Measurements from ENCODE around the gene SMIM45.

Gene SMIM45

GRCh38 chr22:42001121-42001520, 49.2 kb downstream of the SMIM45 start:
- H3K36me3 ChIP-seq (ENCODE audit: control insufficient read depth in 5 of 5, insufficient read depth in 5 of 5, low read length in 5 of 5): peaks cover 0 to 9% (median 0%) of the 10 kb centered on the region in 5 donors
- peaks cover 0 to 20% (median 13%) of the 10 kb centered on the region in 5 donors for H3K4me1 ChIP-seq (ENCODE audit: control insufficient read depth in 5 of 5, insufficient read depth in 5 of 5, low read length in 5 of 5)
- H3K27me3 ChIP-seq (ENCODE audit: control insufficient read depth in 5 of 5, insufficient read depth in 4 of 5, low read length in 5 of 5): no peaks in the 10 kb centered on the region
- H3K4me3 ChIP-seq (ENCODE audit: low read depth in 1 of 5, low read length in 5 of 5): no peak overlapping the region
- H3K27ac ChIP-seq (ENCODE audit: low read depth, low read length): no peak overlapping the region
- peaks cover 0 to 15% (median 0%) of the 10 kb centered on the region in 5 donors for H3K9me3 ChIP-seq (ENCODE audit: control insufficient read depth in 5 of 5, low read length in 5 of 5)
- H3K9ac ChIP-seq (ENCODE audit: low read length in 5 of 5): no peak overlapping the region

DNA sequence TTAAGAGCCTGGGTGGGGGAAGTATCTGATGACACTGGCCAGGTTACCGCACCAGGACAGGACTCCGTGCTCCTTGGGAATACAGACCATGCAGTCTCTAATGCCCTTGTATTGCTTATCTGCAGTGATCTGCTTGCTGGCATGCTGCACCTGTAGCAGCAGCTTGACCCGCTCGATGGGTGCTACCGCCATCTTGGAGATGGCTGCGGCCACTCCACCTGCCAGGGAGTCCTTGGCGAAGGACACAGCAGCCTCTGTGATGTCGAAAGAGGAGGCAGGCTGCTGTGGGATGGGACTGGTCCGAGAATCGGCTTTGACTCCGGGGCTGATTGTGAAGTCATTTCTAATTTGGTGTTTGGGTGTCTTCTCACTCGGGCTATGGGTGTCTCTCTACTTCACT, 49.8 kb downstream of the SMIM45 start:
- Histone ChIP-seq H3K4me3 (ENCODE audit: low read depth in 1 of 5, low read length in 5 of 5) (no peak overlapping the region), H3K9me3 (ENCODE audit: control insufficient read depth in 5 of 5, low read length in 5 of 5) (peaks cover 0 to 15% (median 0%) of the 10 kb centered on the region in 5 donors), H3K27ac (ENCODE audit: low read depth, low read length) (no peak overlapping the region), H3K4me1 (ENCODE audit: control insufficient read depth in 5 of 5, insufficient read depth in 5 of 5, low read length in 5 of 5) (peaks cover 0 to 20% (median 13%) of the 10 kb centered on the region in 5 donors), H3K27me3 (ENCODE audit: control insufficient read depth in 5 of 5, insufficient read depth in 4 of 5, low read length in 5 of 5) (no peaks in the 10 kb centered on the region), H3K36me3 (ENCODE audit: control insufficient read depth in 5 of 5, insufficient read depth in 5 of 5, low read length in 5 of 5) (peaks cover 0 to 9% (median 0%) of the 10 kb centered on the region in 5 donors), H3K9ac (ENCODE audit: low read length in 5 of 5) (no peak overlapping the region)

DNA sequence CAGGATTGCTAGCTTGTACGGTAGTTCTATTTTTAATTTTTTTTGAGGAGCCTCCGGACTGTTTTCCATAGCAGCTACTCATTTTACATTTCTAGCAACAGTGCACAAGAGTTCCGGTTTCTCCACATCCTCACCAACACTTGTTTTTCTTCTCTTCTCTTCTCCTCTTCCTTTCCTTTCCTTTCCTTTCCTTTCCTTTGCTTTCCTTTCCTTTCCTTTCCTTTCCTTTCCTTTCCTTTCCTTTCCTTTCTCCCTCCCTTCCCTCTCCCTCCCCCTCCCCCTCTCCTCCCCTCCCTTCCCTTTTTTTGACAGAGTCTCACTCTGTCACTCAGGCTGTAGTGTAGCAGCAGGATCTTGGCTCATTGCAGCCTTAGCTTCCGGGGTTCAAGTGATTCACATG, 56.0 kb downstream of the SMIM45 start:
- H3K9ac ChIP-seq (ENCODE audit: low read length in 5 of 5): no peak overlapping the region
- no peaks in the 10 kb centered on the region for H3K36me3 ChIP-seq (ENCODE audit: control insufficient read depth in 5 of 5, insufficient read depth in 5 of 5, low read length in 5 of 5)
- peaks cover 0 to 17% (median 11%) of the 10 kb centered on the region in 5 donors for H3K9me3 ChIP-seq (ENCODE audit: control insufficient read depth in 5 of 5, low read length in 5 of 5)
- H3K4me1 ChIP-seq (ENCODE audit: control insufficient read depth in 5 of 5, insufficient read depth in 5 of 5, low read length in 5 of 5): no peaks in the 10 kb centered on the region
- no peak overlapping the region for H3K27ac ChIP-seq (ENCODE audit: low read depth, low read length)
- no peaks in the 10 kb centered on the region for H3K27me3 ChIP-seq (ENCODE audit: control insufficient read depth in 5 of 5, insufficient read depth in 4 of 5, low read length in 5 of 5)
- no peak overlapping the region for H3K4me3 ChIP-seq (ENCODE audit: low read depth in 1 of 5, low read length in 5 of 5)

Data from subcutaneous abdominal adipose tissue (tissue), 5 donors.